Esophagus squamous epithelium (tissue), 5 donors: ENCODE measurements around the gene PARD3B. TPM values are rescaled to one million over a fixed set of nuclear protein-coding genes. Genes with fewer than 3 reads are reported as not detected.

Source experiments
- DNase-seq: peaks from one replicate; lab custom pipeline; 2025; lab: John Stamatoyannopoulos, UW
- H3K27ac ChIP-seq, 4 donors: fragments of 200-600 bp; sonication (generic); one replicate each; pipeline ENCODE4 v1.5.1; 2016 to 2019; ENCODE audit warnings: mild to moderate bottlenecking in 1 of 4
- H3K27me3 ChIP-seq, 4 donors: fragments of 200-600 bp; sonication (generic); 1 replicate in 3 of 4; 2 replicates in 1 of 4; pipeline versions ENCODE4 v1.5.1 to v1.6.0; 2017 to 2021; ENCODE audit warnings: antibody characterized with exemption in 1 of 4
- H3K36me3 ChIP-seq, 3 donors: fragments of 200-600 bp; sonication (generic); one replicate each; pipeline ENCODE4 v1.5.1; 2016 to 2019
- H3K4me1 ChIP-seq, 3 donors: fragments of 200-600 bp; sonication (generic); one replicate each; pipeline ENCODE4 v1.5.1; 2017 to 2019
- H3K4me3 ChIP-seq, 4 donors: fragments of 200-600 bp; sonication (generic); 1 replicate in 3 of 4; 2 replicates in 1 of 4; pipeline ENCODE4 v1.5.1; 2016 to 2019; ENCODE audit warnings: mild to moderate bottlenecking in 2 of 4, moderate library complexity in 1 of 4
- H3K9me3 ChIP-seq, 3 donors: fragments of 200-600 bp; sonication (generic); one replicate each; pipeline ENCODE4 v1.5.1; 2016 to 2019
- POLR2A ChIP-seq, 4 donors: fragments of 450-650 bp; IDR thresholded peaks; one replicate each; pipeline ENCODE4 v1.6.1; 2017; ENCODE audit warnings: antibody characterized with exemption in 4 of 4, mild to moderate bottlenecking in 4 of 4, moderate library complexity in 3 of 4
- WGBS, 2 donors: methylation state at CpG; one replicate each; pipeline ENCODE4 v1.1.5; 2018; 5-methylcytosine and 5-hydroxymethylcytosine counted together
- intact Hi-C: fragments of 100-400 bp; cut with DNase I; formaldehyde crosslinking; loops from one replicate; pipeline ENCODE4 v1.15.0; 2022
- total RNA-seq, 4 donors: library from RNA; depleted of rRNA; stranded (reverse); fragments of >200 nt; gene quantifications; one replicate each; pipeline ENCODE4 v1.1.0, GENCODE V29; 2016
- TF ChIP-seq, protein P1 (sequence below), 6 experiments: fragments of 450-650 bp in 4 of 6; fragments of 200-600 bp in 2 of 6; sonication (generic) in 2 of 6; IDR thresholded peaks; one replicate each; pipeline ENCODE4 v1.5.1; 2016 to 2019; ENCODE audit warnings: antibody characterized with exemption in 6 of 6, mild to moderate bottlenecking in 4 of 6, moderate library complexity in 4 of 6
- donor health status: DM: yes; HTN: yes; CAD: no.

PARD3B gene
- total RNA-seq, 4 donors from 2014 or later, result 2.4 to 15.8 (median 4.3) TPM

DNA sequence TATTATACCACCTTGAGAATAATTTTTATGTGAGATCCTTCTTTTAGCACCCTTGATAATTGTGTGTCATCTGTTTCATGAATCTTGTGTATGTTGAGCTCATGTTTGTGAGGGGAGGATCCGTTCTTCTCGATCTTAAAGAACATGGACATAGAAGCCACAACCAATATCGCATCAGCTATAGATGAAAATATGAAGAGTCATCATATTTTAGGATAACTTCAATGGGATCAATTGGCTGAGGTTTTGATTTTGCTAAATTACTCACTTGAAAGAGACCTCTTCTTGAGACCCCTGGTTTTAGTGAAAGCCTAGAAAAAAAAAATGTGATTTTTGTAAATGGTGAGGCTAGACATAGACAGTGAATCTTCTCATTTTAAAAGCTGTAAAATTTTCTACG, 751.7 kb downstream of the PARD3B start:
- TF ChIP-seq, protein P1, sequence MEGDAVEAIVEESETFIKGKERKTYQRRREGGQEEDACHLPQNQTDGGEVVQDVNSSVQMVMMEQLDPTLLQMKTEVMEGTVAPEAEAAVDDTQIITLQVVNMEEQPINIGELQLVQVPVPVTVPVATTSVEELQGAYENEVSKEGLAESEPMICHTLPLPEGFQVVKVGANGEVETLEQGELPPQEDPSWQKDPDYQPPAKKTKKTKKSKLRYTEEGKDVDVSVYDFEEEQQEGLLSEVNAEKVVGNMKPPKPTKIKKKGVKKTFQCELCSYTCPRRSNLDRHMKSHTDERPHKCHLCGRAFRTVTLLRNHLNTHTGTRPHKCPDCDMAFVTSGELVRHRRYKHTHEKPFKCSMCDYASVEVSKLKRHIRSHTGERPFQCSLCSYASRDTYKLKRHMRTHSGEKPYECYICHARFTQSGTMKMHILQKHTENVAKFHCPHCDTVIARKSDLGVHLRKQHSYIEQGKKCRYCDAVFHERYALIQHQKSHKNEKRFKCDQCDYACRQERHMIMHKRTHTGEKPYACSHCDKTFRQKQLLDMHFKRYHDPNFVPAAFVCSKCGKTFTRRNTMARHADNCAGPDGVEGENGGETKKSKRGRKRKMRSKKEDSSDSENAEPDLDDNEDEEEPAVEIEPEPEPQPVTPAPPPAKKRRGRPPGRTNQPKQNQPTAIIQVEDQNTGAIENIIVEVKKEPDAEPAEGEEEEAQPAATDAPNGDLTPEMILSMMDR (IDR thresholded peaks at IDR 0.05), result no peak
- TF ChIP-seq POLR2A (IDR thresholded peaks at IDR 0.05), result no peak
- no peaks in the 10 kb centered on the region for H3K4me1 ChIP-seq
- no peaks in the 10 kb centered on the region for H3K9me3 ChIP-seq
- 95 to 99% methylated on average over 4 of the region's 4 CpGs for WGBS, 2 donors
- no peaks in the 10 kb centered on the region for H3K36me3 ChIP-seq
- intact Hi-C loops, result no loop called here
- H3K27me3 ChIP-seq, result no peaks in the 10 kb centered on the region
- H3K4me3 ChIP-seq, result no peak overlapping the region
- no peak overlapping the region for H3K27ac ChIP-seq
- no peak for DNase-seq

DNA sequence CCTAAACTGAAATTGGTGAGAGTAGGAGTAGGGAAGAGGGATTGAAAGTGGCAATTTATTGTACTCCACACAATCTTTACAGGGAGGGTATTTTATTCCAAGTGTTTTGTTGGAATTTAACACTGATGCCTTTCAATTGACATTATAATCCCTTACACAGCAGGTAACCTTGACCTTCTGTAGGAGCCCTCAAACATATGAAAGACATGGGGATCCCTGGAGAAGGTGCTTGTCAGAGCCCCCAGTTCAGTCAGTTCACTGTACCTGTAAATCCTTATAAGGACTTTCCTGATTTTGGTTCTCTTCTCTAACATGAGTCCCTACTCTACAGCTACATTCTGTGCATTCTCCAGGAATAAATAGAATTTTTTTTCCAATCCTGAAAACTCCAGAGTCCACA, 752.1 kb downstream of the PARD3B start:
- intact Hi-C loops, result no loop called here
- Histone ChIP-seq H3K9me3 (no peaks in the 10 kb centered on the region), H3K36me3 (no peaks in the 10 kb centered on the region), H3K27ac (no peak overlapping the region), H3K4me3 (no peak overlapping the region), H3K4me1 (no peaks in the 10 kb centered on the region), H3K27me3 (no peaks in the 10 kb centered on the region)
- no peak for DNase-seq
- TF ChIP-seq, protein P1 (IDR thresholded peaks at IDR 0.05), result no peak

DNA sequence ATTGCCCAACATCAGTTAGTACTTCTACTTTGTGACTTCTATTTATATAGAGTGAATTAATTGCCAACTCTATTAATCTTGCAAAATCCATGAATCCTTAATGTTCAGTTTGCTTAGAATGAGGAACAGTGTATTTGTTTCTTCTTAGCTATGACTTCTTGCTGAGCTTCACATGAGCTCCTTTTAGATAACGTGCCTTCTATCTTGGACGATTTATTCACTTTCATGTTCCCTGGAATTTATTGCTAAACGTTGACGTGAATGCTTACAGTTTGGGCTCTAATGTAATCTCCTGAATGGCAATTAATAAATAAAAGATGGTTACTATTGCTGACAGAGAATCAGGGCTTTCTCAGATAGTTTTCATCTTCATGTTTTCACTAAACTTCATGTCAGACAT, 752.6 kb downstream of the PARD3B start:
- H3K9me3 ChIP-seq, result no peaks in the 10 kb centered on the region
- H3K27ac ChIP-seq, result no peak overlapping the region
- H3K4me1 ChIP-seq, result no peaks in the 10 kb centered on the region
- WGBS, 2 donors, result 71 to 84% methylated on average over 4 of the region's 4 CpGs
- intact Hi-C loops, result no loop called here
- TF ChIP-seq, protein P1 (IDR thresholded peaks at IDR 0.05), result no peak
- no peak for TF ChIP-seq POLR2A (IDR thresholded peaks at IDR 0.05)
- no peak for DNase-seq
- no peak overlapping the region for H3K4me3 ChIP-seq
- no peaks in the 10 kb centered on the region for H3K36me3 ChIP-seq
- no peaks in the 10 kb centered on the region for H3K27me3 ChIP-seq

DNA sequence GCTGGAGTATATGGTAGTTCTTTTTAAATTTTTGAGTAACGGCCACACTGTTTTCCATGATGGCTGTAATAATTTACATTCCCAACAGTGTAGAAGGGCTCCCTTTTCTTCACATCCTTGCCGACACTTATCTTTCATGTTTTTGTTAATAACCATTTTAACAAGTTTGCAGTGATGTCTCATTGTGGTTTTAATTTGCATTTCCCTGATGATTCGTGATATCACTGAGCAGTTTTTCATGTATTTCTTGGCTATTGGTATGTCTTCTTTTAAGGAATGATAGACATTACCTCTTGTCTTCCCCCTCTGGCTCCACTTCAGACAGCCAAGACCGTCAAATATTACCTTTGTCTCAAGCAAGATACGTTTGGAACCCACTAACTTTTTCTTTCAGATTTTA, 765.9 kb downstream of the PARD3B start:
- Histone ChIP-seq H3K4me3 (no peak overlapping the region), H3K27me3 (no peaks in the 10 kb centered on the region), H3K27ac (no peak overlapping the region), H3K36me3 (no peaks in the 10 kb centered on the region), H3K9me3 (no peaks in the 10 kb centered on the region), H3K4me1 (no peaks in the 10 kb centered on the region)
- TF ChIP-seq, protein P1 (IDR thresholded peaks at IDR 0.05), result no peak
- TF ChIP-seq POLR2A (IDR thresholded peaks at IDR 0.05), result no peak
- intact Hi-C loops, result no loop called here
- no peak for DNase-seq
- WGBS, 2 donors, result 40 to 63% methylated on average over 5 of the region's 5 CpGs

DNA sequence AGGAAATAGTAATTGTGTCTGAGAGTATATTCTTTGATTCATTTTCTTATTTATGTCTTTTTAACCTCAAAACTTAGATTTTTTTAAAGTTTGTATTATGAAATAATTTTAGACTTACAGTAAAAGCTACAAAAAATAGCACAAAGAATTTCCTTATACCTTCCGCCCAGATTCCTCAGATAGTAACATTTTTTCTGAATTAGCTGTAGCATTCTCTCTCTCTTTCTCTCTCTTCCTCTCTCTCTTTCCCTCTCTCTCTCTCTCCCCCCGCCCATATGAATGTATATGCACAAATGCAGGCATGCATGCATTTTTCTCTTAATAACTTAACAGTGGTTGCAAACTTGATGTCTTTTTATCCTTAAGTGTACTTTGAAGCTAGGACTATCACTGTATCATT, 776.0 kb downstream of the PARD3B start:
- 74 to 86% methylated on average over 2 of the region's 2 CpGs for WGBS, 2 donors
- no peak overlapping the region for H3K4me3 ChIP-seq
- H3K9me3 ChIP-seq, result no peaks in the 10 kb centered on the region
- TF ChIP-seq, protein P1 (IDR thresholded peaks at IDR 0.05), result no peak
- TF ChIP-seq POLR2A (IDR thresholded peaks at IDR 0.05), result no peak
- intact Hi-C loops, result no loop called here
- no peaks in the 10 kb centered on the region for H3K27me3 ChIP-seq
- no peaks in the 10 kb centered on the region for H3K4me1 ChIP-seq
- H3K27ac ChIP-seq, result no peak overlapping the region
- H3K36me3 ChIP-seq, result no peaks in the 10 kb centered on the region
- DNase-seq, result no peak
